HG03060 (cell line): ENCODE data around the gene NKD1.

Experiments
- ATAC-seq: cut with Tn5 transposase; IDR thresholded peaks from one replicate; pipeline ENCODE4 v1.9.1; 2021; ENCODE audit warnings: low read depth, moderate number of reproducible peaks; ENCODE audit not compliant: unreplicated experiment

NKD1 gene

GRCh38 chr16:50557046-50557445 lies 8.8 kb downstream of the NKD1 start:
- ATAC-seq: no peak

DNA sequence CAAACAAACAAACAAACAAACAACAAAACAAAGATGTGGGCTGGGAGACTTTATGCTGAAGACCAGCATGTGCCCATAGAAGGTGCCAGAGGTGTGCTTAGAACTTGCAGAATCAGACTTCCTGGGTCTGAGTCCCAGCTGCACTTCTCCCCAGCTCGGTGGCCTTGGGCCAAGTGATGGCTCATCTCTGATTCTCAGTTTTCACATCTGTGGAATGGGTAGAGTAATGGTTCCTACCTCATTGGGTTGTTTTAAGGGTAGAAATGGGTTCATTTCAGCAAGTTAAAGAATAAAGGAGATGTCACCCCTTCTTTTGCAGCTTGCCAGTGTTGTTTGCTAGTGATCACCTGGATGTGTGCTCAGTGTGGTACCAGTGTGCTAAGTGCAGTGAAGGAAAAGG lies 10.7 kb downstream of the NKD1 start:
- ATAC-seq: no peak

- ATAC-seq: no peak
Measured at GRCh38 chr16:50559342-50559741, 11.1 kb downstream of the NKD1 start.

GRCh38 chr16:50559804-50560514 lies 11.8 kb downstream of the NKD1 start:
- ATAC-seq: no peak

GRCh38 chr16:50560903-50561863 lies 13.0 kb downstream of the NKD1 start:
- no peak for ATAC-seq

GRCh38 chr16:50562657-50563056 lies 14.5 kb downstream of the NKD1 start:
- no peak for ATAC-seq

DNA sequence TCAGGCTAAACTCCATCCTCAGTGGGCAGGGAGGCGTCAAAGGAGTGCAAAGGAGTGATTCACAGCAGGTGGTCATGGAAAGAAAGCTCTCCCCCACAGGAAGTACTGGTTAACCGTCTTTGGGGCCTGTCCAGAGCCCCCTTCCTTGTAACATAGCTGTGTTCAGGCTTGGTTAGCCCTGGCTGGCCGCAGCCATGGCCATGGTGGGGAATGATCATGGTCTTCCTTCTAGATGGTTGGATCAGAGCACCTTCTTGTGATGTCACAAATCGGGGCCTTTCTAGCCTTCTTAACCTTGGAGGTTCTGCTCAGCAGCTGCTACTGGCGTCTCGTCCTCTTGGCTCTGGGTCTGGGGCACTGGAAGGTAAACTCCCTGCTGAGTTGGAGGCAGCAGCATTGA lies 15.8 kb downstream of the NKD1 start:
- ATAC-seq: no peak

GRCh38 chr16:50565428-50565827 lies 17.2 kb downstream of the NKD1 start:
- no peak for ATAC-seq

DNA sequence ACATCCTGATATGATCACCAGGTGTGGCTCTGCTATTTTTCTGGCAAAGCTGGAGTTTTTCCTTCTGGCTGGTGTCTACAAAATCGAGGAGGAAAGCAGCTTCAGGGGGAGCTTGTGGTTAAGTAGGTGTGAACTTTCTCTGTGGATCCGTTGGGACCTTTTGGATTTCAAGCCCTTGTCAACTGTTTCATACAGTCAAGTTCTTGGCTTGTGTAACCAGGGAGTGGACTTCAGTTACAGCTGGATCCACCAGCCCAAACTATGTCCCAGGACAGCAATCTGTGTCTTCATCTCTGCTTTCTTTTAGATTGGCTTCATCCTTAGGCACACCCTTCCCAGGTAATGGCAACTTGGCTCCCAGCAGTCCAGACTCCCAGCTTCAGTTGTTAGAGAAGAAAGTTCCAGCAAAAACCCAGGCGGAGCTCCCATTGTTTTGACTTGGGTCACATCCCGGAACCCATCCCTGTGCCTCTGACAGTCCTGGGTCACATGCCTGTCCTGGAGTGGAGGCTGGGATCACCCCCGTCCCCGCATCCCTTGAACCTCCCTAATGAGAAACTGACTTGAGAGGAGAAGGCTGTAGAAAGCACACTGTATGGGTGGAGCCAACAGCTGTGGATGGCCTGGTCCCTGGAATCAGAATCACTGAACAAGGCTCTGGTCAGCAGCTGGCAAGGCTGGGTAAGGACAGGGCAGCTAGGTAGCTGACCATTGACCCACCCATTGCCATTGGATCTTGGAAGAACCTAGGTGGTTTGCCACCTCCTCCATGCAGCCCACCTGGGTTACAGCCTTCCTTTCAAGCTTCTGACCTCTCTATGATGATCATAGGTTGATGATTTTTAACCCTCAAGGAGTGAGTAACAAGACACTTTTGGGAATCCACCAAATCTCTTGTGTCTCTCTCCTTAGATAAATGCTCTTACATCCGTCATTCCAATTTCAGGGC lies 18.1 kb downstream of the NKD1 start:
- no peak for ATAC-seq

DNA sequence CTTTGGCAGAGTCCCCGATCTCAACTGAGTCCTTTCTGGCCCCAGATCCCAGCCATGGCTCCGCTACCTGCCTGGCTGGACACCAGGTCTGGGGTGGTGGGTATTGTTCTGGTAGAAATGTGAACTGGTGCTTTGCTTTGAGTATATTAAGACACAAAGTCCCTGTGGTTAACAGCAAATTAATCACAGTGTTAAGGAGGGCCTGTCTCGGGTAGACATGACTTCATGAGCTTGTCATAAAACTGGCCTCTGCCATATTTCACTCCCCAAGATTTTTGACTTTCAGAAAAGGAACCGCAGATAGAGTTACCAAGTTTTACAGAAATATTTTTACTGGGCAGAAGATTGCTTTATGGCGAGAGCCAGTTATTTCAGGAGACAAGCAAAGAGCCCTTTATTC lies 19.5 kb downstream of the NKD1 start:
- ATAC-seq: no peak

DNA sequence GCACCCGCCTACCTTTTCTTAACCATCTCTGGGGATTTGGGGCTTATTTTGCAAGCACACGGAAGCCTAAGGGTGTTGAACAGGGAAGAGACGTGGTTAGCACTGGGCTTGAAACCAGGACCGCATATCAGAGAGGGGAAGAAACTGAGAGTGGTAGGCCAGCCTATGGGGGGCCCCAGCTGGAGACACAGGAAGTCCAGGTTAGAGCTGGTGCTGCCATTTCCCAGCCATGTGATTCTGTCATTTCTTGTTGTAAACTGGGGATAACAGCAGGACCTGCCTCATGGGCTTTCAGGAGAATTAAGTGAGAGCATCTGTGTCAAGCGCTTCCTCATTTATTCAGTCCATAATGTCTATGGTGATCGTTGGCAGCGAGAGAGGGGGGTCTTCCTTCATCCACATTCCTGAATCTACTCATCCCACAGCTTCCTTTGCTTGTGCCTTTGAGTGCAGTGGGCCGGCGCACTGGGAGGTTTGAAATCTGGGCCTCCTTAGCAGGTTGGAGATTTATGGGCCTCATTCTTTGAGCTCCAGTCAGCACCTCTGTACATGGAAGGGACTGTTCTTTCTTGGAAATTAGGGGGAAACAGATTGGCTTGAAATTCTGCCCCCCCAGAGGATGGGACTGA lies 20.1 kb downstream of the NKD1 start:
- ATAC-seq: no peak

GRCh38 chr16:50570354-50570753 lies 22.2 kb downstream of the NKD1 start:
- ATAC-seq: no peak

DNA sequence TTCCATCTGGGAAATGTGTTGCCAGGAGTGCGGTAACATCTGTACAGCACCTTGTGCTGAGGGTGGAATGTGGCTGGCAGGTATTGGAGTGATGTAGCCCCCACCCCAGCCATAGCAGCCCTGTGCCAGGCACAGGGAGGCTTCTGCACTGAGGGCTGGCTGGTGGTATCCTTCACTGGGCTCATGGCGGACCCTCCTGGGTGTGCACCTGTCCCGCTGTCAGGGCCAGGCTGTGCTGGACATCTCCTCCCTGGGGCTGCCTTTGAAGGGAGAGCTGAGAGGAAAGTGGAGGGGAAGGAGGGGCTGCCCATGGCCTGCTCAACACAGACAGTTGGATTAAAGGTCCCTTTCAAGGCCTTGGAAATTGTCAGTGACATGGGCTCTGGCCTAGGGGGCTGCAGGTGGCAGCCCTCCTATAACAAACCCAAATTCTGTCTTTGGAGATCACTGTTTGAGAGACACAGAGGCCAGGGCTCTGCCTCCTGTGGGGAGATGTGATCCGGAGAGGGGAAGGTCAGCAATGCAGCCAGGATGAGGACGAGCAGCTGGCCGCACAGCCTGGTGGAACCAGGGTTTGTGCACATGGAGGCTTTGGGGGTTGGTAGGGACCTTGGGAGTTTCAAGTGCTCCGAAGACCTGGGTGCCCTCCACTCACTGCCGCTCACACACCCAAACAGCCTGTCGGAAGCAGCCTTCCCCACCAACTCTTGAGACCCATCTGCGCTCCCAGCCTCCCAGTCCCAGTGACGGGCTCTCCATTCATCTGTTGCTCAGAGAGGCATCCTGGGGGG lies 22.8 kb downstream of the NKD1 start:
- ATAC-seq: no peak

GRCh38 chr16:50571786-50572185 lies 23.6 kb downstream of the NKD1 start:
- ATAC-seq: no peak

DNA sequence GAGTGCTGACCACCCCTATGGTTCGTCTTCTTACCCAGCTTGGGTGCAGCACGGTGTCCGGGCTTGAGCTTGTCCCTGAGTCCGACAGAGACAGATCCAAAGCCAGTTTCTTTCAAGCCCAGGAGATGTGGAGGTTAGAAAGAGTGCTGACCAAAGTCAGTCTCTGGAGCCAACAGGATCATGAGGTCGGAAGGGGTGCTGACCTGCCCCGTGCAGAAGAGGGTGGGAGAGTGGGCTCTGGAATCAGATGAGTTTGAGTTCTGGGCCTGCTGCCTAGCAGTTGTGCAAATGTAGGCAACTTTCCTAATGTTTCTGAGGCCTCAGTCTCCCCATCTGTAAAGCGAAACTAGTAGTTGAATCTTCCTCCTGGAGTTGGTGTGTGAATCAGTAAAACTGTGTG lies 24.5 kb downstream of the NKD1 start:
- no peak for ATAC-seq

GRCh38 chr16:50573279-50573678 lies 25.1 kb downstream of the NKD1 start:
- ATAC-seq: no peak

DNA sequence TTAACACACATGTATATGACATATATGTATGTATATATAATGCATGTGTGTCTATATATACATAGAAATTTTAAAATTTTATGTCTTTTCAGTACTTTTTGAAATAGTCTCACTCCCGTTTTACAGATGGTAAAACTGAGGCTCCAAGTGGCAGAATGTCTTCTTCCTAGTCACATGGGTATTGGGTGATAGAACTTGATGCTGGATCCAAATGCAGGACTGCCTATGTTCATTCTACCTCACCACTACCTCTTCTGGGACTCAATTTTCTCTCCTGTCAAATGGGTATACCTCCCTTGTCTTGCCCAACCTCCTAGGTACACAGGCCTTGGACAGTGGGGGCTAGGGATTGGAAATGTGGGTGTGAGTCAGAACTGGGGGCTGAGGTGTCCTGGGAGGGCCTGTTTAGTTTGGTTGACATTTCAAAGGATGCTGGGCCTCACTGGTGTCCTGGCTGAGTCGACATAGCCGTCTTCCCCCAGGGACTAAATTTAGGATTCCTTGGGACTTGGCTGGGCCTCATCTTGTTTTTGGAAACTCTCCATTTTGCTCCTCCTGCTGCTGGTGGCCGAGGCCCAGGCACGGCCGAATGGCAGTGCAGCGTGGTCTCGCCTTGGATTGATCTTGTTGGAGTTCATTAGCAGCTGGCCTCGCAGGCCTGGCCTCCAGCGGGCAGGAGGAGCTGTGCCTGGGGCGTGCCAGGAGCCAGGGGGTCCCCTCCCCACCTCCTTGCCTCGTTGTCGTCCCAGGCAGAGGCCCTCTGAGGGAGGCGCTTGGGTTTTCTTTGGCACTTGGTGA lies 25.9 kb downstream of the NKD1 start:
- ATAC-seq: no peak

DNA sequence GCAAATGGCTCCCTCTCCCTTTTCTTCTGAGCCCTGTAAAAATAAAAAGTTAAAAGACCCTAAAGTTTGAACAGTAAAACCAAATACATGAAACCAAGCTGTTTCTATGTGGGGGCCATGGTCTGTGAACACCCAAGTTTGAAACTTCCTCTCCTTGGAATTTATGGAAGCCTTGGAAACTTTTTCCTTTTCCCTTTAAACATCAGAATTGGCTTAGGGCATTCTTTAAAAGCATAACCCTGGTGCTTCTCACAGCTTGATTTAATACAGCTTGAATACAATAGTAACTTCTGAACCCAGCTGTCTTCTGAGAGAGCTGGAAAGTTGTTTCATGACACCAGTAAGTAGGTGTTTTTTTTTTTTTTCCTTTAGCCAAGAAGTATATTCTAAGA lies 26.5 kb downstream of the NKD1 start:
- no peak for ATAC-seq

DNA sequence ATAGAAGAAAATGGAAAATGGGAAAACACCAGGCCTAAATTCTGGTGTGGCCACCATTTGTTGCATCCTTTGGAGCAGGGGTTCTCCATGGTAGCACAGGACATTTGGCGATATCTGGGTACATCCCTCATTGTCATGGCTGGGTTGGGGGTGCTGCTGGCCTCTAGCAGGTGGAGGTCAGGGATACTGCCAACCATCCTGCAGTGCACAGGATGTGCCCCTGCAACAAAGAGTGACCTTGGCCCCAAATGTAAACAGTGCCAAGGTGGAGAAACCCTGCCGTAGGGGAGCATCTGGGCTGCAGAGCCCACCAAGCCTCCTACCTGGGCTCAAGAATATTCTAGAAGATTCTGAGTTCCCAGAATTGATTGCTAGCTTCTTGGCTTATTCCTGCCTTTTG lies 27.5 kb downstream of the NKD1 start:
- ATAC-seq: no peak
